Lower lobe of right lung (tissue), 2 donors: Measurements from ENCODE around the gene DPAGT1. TPM values are rescaled to one million over a fixed set of nuclear protein-coding genes. Genes with fewer than 3 reads are reported as not detected.
"Not testable (repeated sequence)": the region's sequence is repeated elsewhere in the genome, so short reads cannot be mapped to it uniquely, and the experiment has no call there.

Experiments
- ATAC-seq, 2 donors: fragments of 200-7000 bp; cut with Tn5 transposase; one replicate each; pipeline ENCODE4 v1.9.1; 2020 to 2022; ENCODE audit warnings: mild to moderate bottlenecking in 2 of 2, moderate library complexity in 2 of 2
- DNase-seq: peaks from one replicate; pipeline ENCODE4 v3.0.0-alpha.2; 2020
- H3K27ac ChIP-seq: fragments of 200-600 bp; one replicate; pipeline ENCODE4 v1.8.0; 2022
- H3K27me3 ChIP-seq: fragments of 200-600 bp; one replicate; pipeline ENCODE4 v1.8.0; 2022; ENCODE audit warnings: low read depth
- H3K36me3 ChIP-seq: fragments of 200-600 bp; one replicate; pipeline ENCODE4 v1.8.0; 2022; ENCODE audit warnings: mild to moderate bottlenecking
- H3K4me1 ChIP-seq: fragments of 200-600 bp; one replicate; pipeline ENCODE4 v1.8.0; 2022
- H3K4me3 ChIP-seq: fragments of 200-600 bp; one replicate; pipeline ENCODE4 v1.8.0; 2022; ENCODE audit warnings: mild to moderate bottlenecking
- H3K9me3 ChIP-seq: fragments of 200-600 bp; one replicate; pipeline ENCODE4 v1.8.0; 2022
- intact Hi-C: fragments of 100-400 bp; cut with DNase I; formaldehyde crosslinking; loops from one replicate; pipeline ENCODE4 v1.11.0; 2022
- total RNA-seq: library from RNA; stranded (reverse); fragmentation: NEBNext Ultra II Directional; extraction: Animal tissue kit (Norgen Biotek cat#: 25700); gene quantifications from one replicate; pipeline ENCODE4 v1.2.1, GENCODE V29; 2021
- TF ChIP-seq, protein P1 (sequence below): fragments of 200-600 bp; IDR thresholded peaks from one replicate; pipeline ENCODE4 v1.8.0; 2022; ENCODE audit warnings: antibody characterized with exemption, mild to moderate bottlenecking
- donor health status: DM: no; HTN: yes; CAD: no; lungs with severe emphysema.

Gene DPAGT1
- total RNA-seq, 1 donor from 2014 or later = 40.6 TPM

DNA sequence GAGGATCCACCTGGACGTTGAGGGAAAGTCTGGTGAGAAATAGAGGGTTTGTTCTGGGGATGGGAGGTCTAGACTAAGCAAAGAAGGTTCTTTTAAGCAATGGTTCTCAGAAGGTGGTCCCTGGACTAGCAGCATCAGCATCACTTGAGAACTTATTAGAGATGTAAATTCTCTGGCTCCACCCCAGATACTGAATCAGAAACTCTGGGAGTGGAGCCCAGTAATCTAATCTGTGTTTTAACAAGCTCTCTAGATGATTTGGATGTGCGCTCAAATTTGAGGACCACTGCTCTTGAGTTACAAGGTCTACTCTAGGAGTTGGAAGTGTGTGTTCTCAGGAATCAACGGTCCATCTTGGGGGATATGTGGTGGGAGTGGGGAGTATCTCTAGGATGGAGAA, 43.9 kb upstream of the DPAGT1 start:
- no peak for DNase-seq
- intact Hi-C loops = no loop called here
- TF ChIP-seq, protein P1, sequence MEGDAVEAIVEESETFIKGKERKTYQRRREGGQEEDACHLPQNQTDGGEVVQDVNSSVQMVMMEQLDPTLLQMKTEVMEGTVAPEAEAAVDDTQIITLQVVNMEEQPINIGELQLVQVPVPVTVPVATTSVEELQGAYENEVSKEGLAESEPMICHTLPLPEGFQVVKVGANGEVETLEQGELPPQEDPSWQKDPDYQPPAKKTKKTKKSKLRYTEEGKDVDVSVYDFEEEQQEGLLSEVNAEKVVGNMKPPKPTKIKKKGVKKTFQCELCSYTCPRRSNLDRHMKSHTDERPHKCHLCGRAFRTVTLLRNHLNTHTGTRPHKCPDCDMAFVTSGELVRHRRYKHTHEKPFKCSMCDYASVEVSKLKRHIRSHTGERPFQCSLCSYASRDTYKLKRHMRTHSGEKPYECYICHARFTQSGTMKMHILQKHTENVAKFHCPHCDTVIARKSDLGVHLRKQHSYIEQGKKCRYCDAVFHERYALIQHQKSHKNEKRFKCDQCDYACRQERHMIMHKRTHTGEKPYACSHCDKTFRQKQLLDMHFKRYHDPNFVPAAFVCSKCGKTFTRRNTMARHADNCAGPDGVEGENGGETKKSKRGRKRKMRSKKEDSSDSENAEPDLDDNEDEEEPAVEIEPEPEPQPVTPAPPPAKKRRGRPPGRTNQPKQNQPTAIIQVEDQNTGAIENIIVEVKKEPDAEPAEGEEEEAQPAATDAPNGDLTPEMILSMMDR = no peak
- no peak for ATAC-seq
- Histone ChIP-seq H3K27ac (no peak overlapping the region), H3K4me3 (no peak overlapping the region), H3K36me3 (no peaks in the 10 kb centered on the region), H3K4me1 (peaks cover 12% of the 10 kb centered on the region), H3K9me3 (no peaks in the 10 kb centered on the region), H3K27me3 (peaks cover 32% of the 10 kb centered on the region)

DNA sequence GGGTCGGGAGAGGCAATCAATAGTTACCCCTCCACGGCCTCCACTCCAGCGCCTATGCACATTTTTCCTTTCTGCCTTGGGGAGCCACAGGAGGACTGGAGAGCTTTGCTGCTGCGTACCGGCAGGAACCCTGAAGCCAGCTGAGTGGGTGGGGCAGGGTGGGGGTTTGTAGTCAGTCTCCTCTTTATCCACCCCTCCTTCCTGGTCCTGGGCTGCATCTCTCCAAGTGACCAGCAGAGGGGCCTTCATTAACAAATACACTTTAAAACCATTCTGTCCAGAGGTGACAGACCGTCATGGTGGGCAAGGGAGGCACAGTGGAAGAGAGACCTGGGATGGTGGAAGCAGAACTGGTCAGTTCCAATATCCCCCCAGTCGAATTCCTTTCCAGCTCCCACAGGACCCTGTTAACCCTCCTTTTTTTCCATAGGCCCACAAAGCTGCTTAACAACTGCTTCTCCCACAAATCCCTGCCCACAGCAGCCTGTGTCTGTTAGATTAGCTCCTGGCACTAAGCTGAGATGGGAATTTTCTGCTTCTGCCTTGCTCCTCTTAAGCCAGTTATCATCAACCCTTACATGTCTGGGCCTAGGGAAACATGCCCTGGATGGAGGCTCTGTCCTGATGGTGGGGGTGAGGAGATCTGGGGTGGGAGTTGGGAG, 43.3 kb upstream of the DPAGT1 start:
- Histone ChIP-seq H3K27ac (no peak overlapping the region), H3K36me3 (no peaks in the 10 kb centered on the region), H3K4me3 (no peak overlapping the region), H3K4me1 (peaks cover 12% of the 10 kb centered on the region), H3K9me3 (no peaks in the 10 kb centered on the region), H3K27me3 (peaks cover 28% of the 10 kb centered on the region)
- DNase-seq = peak; percentile 65
- ATAC-seq = peak; percentile 81 to 82
- TF ChIP-seq, protein P1 = peak; percentile 72
- intact Hi-C loops = no loop called here

DNA sequence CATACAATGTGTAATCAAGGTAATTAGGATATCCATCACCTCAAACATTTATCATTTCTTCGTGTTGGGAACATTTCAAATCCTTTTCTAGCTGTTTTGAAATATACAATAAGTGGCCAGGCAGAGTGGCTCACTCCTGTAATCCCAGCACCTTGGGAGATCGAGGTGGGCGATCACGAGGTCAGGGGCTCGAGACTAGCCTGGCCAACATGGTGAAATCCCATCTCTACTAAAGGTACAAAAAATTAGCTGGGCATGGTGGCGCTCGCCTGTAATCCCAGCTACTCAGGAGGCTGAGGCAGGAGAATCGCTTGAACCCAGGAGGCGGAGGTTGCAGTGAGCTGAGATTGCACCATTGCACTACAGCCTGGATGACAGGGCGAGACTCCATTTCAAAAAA, 37.6 kb upstream of the DPAGT1 start:
- DNase-seq, H3K36me3 ChIP-seq, H3K4me1 ChIP-seq, H3K27ac ChIP-seq, H3K27me3 ChIP-seq, H3K4me3 ChIP-seq, intact Hi-C loops, ATAC-seq, H3K9me3 ChIP-seq: not testable (repeated sequence)

DNA sequence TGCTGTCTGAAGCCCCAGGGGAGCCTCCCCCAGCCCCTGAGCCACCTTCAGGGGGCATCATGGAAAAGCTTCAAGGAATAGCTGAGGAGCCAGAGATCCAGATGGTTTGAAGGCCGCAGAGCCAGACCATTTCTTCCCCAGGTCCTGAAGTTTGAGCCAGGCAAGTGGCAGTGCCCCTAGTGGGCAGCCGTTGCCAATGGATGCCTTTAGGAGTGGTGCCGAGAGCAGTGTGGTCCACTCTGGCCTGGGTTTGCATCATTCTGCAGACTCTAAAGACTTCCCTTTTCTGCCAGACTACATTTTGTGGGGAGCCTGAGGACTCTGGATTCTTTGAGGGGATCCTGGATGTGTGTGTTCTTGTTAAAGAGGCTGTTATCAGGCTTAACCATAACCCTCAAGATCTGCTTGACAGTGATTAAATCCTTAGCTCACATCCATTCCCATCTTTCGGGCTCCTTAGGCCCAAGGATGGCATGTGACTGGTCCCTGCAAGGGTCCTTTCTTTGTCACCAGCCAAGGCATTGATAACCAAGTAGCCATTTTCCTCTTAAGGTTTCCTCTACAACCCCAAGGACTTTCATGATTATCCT, 32.8 kb upstream of the DPAGT1 start:
- Histone ChIP-seq H3K4me3 (no peak overlapping the region), H3K9me3 (no peaks in the 10 kb centered on the region), H3K27me3 (no peaks in the 10 kb centered on the region), H3K36me3 (peaks cover 58% of the 10 kb centered on the region), H3K27ac (no peak overlapping the region), H3K4me1 (no peaks in the 10 kb centered on the region)
- ATAC-seq = peak; percentile 63 to 78
- TF ChIP-seq, protein P1 = peak; percentile 48
- intact Hi-C loops = no loop called here
- peak; percentile 63 for DNase-seq

DNA sequence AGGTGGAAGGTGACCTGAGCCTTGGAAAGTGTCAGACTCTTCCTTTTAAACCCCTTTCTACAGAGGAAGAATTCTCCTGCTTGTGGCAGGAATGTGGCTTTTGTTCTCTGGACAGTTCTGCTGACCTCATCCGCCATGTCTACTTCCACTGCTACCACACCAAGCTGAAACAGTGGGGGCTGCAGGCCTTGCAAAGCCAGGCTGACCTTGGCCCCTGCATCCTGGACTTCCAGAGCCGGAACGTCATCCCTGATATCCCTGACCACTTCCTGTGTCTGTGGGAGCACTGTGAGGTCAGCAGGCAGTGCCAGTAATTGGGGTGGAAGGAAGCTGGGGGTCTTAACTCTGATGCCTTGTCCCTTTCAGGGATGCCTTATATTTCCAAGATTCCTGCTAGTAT, 29.0 kb upstream of the DPAGT1 start:
- Histone ChIP-seq H3K27me3 (no peaks in the 10 kb centered on the region), H3K4me1 (no peaks in the 10 kb centered on the region), H3K9me3 (no peaks in the 10 kb centered on the region), H3K4me3 (no peak overlapping the region), H3K27ac (no peak overlapping the region), H3K36me3 (peaks cover 88% of the 10 kb centered on the region)
- TF ChIP-seq, protein P1 = no peak
- ATAC-seq (no peak), DNase-seq (no peak)
- intact Hi-C loops = no loop called here

DNA sequence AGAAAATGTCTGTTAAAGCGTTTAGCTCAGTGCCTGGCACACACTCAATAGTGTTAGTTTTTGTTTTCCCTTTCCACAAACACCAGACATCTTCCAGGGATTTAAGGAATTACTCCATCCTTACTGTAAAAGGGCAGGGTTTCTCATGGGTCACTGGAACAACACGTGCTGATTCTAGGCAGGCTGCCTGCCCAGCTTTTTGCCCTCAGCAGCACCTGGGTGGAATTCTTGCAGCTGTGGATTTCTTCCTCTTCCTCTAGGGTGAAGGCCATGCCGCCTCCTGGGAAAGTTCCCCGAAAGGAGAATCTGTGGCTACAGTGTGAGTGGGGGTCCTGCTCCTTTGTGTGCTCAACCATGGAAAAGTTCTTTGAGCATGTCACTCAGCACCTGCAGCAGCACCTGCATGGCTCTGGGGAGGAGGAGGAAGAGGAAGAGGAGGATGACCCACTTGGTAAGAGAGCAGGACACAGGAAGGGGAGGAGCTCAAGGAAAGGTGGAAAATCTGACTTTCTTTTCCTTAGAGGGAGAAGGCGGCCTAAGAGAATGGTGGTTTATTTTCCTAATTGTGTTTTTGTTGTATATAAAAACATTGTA, 25.1 kb upstream of the DPAGT1 start:
- H3K9me3 ChIP-seq = no peaks in the 10 kb centered on the region
- H3K4me1 ChIP-seq = peaks cover 10% of the 10 kb centered on the region
- no peak for ATAC-seq
- no peaks in the 10 kb centered on the region for H3K27me3 ChIP-seq
- intact Hi-C loops = no loop called here
- DNase-seq = no peak
- H3K36me3 ChIP-seq = peaks cover 70% of the 10 kb centered on the region
- H3K4me3 ChIP-seq = no peak overlapping the region
- TF ChIP-seq, protein P1 = no peak
- H3K27ac ChIP-seq = no peak overlapping the region
